Right kidney (tissue), 1 donor: ENCODE measurements around the gene RAD51B.
"Not testable (repeated sequence)": the region's sequence is repeated elsewhere in the genome, so short reads cannot be mapped to it uniquely, and the experiment has no call there.

Experiments
- DNase-seq: peaks from one replicate; pipeline ENCODE4 v3.0.0-alpha.2; 2016

Gene RAD51B

DNA sequence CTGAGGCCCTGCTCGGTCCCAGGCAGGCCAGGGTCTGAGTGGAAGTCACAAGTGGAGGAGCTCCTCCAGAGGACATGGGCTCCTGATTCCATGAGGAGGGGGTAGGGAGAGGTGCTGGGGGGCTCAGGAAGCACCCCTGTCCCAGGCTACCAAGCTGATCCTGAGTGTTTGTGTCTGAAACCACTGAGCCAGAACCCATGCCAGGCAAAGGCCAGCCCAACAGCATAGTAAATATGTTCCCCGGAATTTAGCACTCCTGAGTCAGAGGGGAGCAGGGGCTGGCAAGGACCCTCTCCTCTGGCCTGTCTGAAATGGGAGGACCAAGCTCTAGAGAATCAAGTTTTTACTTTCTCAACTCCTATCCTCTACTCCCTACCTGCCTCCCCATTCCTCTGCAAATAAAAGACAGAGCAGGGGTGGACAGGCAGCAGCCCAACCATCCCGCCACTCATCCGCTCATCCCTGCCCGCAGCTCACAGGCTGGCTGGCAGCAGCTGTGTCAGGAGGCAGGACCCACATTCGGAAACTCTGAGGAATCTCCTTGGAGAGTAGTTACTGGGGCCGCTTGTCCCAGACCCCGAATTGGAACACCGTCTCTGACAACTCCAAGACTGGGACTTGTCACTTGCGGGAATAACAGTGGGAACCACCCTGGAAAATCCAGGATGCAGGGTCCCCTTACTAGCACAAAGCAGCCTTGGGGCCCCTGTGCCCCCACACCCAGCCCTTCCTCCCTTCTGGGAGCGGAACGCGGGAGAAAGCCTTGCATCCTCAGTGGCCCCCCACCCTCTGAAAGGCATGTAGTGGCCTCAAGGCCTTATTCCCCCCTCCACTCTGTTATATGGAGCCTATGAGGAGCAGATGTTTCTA lies 870.7 kb downstream of the RAD51B start:
- no peak for DNase-seq

DNA sequence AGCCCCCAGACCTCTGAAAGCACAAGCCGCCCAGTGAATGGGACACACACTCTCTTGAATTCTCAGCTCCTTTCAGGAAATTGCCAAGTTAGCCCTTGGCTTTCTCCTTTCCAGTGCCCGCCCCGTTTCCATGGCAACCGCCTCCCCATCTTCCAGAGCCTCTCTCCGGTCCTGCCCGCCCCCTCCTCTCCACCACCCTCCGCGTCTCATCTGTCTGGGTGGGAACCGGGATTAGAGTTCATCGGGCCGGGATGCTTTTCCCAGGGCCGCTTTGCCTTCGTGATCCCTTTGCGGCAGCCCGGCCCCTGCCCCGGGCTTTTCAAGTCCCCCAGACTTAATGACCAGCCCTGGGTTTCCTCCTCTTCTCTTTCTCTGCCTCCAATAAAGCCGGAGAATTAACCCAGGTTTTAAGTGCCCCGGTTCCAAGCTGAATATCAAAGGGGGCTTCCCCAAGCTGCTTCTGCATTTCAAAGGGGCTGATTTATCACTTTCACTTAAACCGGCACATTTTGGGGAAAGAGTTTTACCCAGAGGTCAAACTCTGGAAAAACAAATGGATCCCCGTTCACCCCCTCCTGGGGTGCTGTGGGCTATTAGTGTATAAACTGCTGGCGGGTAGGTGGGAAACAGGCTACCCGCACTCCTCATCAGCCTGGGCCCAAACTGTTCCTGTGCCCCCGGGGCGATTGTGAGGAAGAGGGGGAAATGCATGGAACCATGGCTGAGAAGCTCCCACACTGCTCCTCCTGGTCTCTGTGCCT lies 871.6 kb downstream of the RAD51B start:
- DNase-seq, result no peak

DNA sequence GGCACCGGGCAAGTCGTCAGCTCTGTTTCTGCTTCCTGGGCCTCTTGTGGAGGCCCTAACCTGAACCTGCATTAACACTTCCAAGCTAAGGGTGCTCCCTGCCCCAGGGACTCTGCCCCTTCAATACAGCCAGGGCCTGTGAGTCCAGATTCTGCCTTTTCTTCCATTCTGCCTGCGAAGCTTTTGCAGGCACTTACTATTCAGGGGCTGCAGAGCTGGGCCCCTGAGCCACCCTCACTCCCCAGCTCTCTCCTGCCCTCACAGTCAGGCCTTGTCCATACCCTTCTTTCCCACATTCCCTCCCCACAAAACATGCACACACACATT lies 872.2 kb downstream of the RAD51B start:
- no peak for DNase-seq

DNA sequence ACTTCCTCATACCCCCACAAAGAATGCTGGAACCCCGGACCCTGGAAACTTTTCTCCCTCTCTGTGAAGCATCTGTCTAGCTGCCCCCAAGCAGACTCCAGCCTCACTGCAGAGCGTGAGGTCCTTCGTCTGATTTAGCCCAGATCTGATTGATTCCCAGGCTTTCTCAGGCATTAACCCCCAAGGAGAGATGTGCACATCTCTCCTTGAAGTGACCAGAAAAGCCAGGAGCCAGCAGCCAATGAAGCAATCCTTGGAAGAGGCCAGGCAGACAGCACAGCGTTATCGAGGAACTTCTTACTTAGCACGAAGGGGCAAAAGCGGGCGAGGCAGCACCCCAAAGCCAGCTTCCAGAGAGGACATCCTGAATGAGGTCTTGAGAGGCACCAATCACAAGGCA lies 872.6 kb downstream of the RAD51B start:
- DNase-seq, result no peak

DNA sequence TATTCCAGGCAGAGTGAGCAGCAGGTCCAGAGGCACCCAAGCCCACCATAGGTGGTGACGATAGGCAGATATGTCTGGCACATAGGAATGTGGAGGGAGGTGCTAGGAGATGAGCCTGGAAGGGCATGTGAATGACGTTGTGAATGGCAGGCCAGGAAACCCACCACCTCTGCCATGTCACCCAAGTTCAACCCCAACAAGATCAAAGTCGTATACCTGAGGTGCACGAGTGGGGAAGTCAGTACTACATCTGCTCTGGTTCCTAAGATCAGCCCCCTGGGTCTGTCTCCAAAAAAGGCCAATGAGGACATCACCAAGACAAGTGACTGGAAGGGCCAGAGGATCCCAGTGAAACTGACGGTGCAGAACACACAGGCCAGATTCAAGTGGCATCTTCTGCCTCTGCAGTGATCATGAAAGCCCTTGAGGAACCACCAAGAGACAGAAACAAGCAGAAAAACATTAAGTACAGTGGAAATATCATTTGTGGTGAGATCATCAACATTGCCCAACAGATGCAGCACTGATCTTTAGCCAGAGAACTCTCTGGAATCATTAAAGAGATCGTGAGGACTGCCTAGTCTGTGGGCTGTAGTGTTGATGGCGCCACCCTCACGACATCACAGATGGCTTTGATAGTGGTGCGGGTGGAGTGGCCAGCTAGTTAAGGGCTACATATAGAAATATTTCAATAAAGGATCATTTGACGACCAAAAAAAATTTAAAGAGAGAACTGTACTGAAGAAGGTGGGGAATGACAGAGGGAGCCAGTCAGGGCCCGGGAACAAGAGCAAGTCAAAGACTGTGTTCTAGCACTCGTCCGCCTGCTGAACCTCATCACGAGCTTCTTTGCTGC lies 873.6 kb downstream of the RAD51B start:
- no peak for DNase-seq

DNA sequence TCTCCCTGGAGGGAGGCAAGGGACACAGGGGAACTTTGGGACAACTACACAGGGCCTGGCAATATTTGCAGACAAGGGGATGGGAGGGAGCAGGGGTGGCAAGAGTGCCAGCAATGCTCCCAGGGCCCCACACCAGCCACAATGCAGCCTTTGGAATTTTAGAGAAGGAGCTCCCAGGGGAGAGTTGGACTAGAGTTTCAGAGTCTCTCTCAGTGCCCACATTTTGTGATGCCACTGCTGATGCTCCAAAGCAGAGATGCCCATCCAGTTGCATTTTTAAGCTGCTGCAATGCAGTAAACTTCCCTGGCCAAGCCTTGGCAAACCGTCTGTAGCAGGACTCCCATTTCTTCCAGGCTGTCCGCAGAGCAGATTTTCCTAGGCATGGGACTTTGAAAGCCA lies 874.3 kb downstream of the RAD51B start:
- no peak for DNase-seq

DNA sequence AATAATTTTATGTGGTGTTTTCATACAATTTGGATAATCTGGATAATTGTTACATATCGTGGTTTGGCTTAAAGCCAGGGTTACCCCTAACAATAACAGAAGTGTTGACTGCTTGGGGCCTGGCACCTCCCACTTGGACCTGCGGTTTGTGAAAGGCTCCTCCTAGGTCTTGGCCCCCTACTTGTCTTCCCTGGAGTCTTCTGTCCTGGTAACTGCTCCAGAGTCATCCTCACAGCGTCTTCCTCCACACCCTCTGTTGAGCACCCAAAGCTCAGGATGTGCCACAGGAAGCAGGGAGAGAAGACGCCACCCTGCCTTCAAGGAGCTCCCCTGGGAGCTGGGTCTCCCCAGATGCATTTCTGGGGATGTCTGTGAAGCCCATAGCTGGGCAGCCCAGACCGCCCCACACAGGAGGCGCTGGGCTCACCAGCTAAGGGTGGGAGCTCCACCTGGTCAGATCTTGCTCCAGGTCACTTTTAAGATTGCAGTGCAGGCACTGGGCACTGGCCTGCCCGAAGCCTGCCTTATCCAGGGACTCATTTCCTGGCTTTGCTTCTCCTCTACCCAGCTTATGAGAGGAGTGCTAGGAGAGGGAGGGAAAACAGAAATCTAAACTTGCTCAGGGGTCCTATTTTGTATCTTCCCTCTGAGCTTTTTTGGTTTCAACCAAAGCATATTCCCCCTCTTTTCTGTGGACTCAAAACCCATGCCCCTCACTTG lies 875.1 kb downstream of the RAD51B start:
- no peak for DNase-seq

DNA sequence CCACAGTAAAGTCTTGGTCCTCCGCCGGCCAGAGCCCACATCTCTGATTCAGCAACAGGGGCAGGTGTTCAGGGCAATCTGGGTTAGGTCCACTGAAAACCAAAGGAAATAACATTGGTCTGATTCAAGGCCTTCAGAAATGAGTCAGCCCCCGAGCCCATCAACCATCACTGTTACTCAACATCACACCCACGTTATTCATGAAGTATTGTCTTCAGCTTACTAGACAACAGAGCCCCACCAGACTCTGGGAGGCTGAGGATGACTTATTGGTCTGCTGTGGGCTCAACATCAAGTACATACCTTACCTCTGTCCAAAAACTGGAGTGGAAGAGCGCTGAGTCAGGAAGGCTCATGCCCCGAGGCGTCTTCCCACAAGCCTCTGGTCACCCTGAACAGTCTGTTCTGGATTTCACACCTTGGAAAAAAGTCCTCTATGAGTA lies 875.8 kb downstream of the RAD51B start:
- DNase-seq, result no peak

DNA sequence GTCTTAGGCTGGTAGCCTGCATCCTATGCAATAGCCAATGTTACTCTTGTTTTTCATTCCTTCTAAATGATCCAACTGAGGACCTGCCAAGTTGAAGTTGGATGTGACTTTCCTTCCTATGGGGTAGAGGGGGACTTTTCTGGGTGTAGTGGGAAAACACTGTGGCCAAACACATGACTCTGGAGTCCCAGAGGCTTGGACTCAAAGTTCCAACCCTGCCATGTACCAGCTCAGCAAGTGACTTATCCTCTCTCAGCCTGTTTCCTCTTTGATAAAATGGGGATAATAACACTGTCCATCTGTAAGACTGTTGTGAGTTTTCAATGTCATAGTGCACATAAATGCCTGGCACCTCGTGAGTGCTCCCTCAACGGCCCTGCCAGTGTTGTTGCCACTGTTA lies 876.3 kb downstream of the RAD51B start:
- DNase-seq, result no peak

DNA sequence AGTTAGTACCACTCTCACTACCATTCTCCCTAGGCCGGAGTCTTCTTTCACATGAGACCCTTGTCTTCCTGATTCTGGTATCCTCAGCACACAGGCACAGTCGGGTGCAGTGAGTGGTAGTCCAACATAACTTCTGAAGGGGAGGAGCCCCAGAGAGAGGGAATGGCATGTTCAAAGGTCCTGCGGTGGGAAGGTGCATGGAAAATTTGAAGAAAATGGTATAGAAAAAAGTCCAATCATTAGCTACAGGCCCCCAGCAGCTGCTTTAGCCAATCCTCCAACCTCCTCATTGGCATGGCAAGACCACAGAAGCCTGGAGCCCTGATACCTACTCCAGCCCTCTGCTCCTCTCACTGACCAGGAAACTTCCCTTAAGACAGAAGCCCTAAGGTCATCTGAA lies 876.7 kb downstream of the RAD51B start:
- DNase-seq, result no peak

DNA sequence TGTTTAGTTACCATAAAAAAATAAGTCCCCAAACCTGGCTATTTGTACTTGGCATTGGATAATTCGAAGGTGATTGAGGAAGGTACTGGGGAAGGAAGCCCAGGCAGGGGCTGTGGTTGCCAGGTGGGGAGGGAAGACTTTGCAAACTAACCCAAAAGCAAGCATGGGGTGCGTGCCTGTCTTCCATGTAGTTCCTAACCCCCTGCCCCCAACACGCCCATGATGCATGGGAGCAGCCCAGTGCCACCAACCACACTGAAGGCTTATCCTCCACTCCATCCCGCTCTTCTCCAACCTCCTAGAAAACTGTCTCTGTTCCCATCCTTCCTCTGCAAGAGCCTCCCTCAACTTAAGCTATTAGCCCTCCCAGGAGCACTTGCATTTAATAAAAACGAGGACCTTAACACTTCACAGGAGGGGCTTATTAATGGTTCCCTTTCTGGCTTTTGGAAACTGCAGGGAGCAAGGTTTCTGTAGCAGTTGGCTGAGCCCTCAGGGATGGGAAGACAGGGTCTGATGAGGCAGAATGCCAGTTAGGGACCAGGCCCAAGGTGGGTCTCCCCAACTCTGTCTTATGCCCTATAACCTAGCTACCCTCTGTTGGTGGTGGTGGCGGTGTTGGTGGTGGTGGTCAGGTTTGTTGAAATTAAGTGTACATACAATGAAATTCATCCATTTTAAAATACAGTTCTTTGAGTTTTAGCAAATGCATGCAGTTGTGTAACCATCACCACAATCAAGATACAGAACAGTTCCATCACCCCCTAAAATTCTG lies 877.3 kb downstream of the RAD51B start:
- no peak for DNase-seq

DNA sequence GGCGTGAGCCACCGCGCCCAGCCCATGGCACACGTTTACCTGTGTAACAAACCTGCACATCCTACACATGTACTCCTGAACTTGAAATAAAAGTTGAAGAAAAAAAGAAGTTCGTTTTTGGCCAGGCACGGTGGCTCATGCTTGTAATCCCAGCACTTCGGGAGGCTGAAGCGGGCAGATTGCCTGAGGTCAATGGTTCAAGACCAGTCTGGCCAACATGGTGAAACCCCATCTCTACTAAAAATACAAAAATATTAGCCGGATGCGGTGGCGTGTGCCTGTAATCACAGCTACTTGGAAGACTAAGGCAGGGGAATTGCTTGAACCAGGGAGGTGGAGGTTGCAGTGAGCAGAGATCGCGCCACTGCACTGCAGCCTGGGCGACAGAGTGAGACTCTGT lies 879.2 kb downstream of the RAD51B start:
- not testable (repeated sequence) for DNase-seq

DNA sequence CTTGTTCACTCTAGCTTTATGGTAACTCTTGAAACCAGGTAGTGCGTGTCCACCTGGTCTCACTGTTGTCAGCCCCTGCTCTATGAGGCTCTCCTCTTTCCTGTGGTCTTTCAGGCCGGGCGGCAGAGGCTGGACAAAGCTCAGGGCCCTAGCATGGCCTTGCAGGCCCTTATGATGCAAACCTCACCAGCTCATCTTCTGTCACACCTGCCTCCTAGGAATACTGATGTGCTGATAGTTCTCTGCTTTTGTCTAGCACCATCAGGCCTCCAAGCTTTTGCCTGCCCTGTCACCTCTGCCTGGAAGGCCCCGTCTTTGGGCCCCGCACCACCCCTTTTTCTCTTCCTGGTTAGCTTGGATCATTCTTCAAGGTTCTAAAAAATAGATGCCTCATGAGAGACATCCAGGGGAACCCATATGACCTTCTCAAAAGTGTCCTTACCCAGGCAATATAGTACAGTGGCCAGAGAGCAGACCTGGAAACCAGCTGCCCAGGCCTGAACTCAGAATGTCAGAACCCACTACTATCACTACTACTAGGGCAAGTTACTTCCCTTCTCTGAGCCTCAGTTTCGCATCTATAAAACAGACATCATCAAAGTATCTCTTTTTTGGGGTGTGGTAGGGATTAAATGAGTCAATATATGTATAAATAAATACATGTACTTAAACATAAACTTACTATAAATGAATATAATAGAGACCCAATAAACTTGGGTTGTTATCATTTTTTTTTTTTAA lies 881.6 kb downstream of the RAD51B start:
- DNase-seq, result no peak

DNA sequence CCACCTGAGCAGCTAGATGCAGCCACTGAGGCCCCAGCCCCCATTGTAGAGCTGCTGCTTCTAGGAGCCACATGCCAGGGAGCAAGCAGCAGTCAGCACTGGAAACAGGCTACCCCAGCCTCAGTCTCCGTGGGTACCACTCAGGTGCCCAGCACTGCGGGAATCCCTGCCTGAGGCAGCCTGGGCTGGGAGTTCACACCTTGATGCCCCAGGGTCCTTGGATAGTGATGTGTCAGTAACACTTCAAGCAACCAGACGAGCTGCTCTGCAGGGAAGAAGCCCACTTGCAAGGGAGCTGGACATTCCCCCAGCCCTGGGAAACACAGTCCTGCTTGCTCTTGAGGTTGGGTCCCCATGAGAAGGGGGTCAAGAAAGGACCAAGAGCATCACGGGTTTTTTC lies 882.6 kb downstream of the RAD51B start:
- no peak for DNase-seq

DNA sequence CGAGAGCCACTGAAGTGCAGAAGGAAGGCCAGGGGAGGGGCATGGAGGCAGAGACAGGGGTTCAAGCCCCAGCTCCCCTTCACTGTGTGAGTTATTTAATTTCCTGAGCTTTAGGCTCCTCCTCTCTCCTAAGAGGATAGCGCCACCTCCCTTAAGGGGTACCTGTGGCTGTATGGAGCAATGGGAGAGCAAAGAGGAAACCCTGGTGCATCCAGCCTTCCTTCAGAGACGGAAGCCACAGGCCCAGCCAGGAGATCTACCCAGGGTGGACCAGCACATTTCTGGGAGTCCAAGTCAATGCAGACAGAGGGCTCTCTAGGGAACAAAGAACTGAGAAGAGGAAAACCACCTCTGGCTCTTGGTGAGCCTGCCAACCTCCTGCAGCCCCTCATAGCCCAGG lies 883.0 kb downstream of the RAD51B start:
- no peak for DNase-seq

DNA sequence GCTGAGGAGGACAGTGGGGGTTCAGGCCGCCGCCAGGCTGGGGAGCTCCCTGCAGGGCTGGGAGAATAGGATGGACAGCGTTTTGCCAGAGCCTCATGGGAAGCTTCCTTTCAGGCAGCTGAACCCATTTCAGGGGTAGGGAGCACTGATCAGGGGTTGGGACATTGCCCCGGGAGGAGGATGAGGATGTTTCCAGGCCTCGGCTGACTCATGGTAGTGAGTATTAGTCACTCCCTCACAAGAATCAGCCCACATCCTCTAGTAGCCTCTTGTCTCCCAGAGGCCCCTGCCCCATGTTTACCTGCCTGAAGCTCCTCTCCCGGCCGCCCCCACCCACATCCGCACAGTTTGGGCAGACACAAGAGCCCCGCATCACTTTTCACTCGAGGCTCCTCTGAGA lies 883.5 kb downstream of the RAD51B start:
- no peak for DNase-seq

DNA sequence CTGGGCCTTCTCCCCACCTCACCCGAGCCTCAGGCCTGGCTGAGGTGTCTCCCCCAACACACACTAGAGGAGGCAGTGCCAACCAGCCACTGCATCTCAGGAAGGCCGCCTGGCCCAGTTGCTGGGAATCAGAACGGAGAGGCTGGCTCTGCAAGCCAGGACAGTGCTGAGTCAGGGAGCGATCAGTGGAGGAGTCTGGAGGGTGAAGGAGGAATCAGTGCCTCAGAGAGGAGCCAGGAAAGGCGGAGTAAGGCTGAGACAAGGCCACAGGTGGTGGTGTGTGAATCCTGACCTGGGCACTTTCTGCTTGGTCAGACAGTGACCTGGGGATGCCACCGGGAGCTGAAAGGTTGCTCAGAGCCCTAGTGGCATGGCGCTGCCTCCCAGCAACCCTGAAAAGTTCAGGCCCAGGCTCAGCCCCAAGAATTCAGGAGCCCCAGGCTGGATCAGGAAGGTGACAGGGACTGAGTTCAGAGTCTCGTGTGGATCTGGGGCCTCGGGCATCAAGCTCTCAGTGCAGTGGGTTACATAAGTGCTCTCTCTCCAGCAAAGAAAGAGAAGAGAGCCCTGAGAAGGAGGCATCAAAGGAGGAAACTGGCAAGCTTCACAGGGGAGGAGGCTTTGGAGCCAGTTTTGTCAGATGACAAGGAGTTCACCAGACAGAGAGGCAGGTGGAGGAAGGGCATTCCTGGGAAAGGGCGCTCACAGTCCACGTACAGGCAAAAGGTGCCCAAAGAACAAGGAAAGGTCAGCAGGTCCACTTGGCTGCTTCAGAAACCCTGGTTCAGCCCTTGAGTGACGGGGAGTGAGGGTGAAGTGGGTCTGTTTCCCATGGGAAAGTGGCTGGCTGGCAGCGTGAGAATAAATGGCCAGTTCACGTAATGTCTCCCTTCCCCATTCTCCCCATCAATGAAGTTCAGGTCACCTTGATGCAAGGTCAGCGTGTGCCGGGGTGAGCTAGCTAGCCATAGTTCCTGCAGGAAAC lies 885.4 kb downstream of the RAD51B start:
- DNase-seq, result no peak

DNA sequence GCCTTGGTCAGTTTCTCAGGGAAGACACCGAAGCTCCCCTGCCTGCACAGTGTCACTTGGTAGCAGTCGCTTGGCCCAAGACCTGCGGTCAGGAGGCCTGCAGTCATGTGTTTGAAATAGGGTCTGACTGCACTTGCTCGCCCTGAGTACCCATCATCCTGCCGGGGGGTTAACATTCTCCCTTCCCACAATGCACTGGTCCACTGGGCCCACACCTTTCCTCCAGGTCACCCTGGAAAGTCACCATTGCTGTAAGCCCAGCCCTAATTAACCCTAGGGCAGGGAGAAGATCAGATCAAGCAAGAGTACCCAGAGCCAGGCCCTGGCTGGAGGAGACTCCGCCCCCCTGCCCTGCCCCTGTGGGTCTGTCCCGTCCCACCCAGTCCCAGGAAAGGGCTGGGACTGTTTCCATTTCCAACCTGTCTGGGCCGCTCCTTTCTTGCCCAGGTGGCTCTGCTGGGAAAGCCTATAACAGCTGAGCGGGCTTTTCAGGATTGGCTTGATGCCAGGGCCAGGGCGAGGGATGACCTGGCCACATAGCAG lies 886.2 kb downstream of the RAD51B start:
- DNase-seq, result no peak

DNA sequence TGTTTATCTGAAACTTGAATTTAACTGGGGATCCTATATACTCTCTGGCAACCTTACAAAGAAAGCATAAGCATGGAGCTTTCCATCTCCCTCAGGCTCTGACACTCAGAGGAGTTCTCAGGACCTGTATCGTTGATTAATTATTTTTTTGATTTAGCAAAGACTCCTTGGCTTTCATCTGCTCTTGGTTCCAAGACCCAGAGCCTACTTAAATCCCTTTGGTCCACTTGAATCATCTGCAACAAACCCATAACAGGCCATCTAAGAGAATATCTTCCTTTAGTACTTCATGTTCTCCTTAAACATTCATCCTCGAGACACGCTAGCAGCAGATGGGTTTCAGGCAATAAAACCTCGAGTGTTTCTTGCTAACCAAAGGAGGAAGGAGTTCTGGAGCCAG lies 887.9 kb downstream of the RAD51B start:
- no peak for DNase-seq
